Retinal pigment epithelial cell (primary cell): ENCODE data around the gene ALLC.

Source experiments
- DNase-seq: peaks from one replicate; pipeline ENCODE4 v3.0.0-alpha.2; 2010; ENCODE audit warnings: low read depth
- H3K4me3 ChIP-seq: 2 replicates; pipeline ENCODE4 v1.5.1; 2011; ENCODE audit warnings: mild to moderate bottlenecking, low read length, control low read depth, moderate library complexity
- CTCF ChIP-seq: conservative IDR thresholded peaks from 2 replicates; pipeline ENCODE4 v1.5.1; 2011; ENCODE audit warnings: low read depth, low read length, control low read depth, inconsistent platforms

Gene ALLC

GRCh38 chr2:3738454-3738853, 80.5 kb downstream of the ALLC start:
- H3K4me3 ChIP-seq, result no peak overlapping the region
- no peak for DNase-seq
- peak; percentile 51 for TF ChIP-seq CTCF

GRCh38 chr2:3739313-3739712, 81.3 kb downstream of the ALLC start:
- TF ChIP-seq CTCF, result no peak
- DNase-seq, result no peak
- no peak overlapping the region for H3K4me3 ChIP-seq

- H3K4me3 ChIP-seq, result no peak overlapping the region
- no peak for DNase-seq
- TF ChIP-seq CTCF, result no peak
Observed at GRCh38 chr2:3741396-3741795, 83.4 kb downstream of the ALLC start.

- H3K4me3 ChIP-seq, result no peak overlapping the region
- no peak for DNase-seq
- TF ChIP-seq CTCF, result no peak
Observed at GRCh38 chr2:3741867-3742602, 84.0 kb downstream of the ALLC start.

GRCh38 chr2:3742743-3743508, 84.9 kb downstream of the ALLC start:
- DNase-seq, result no peak
- H3K4me3 ChIP-seq, result no peak overlapping the region
- TF ChIP-seq CTCF, result no peak

- DNase-seq, result no peak
- H3K4me3 ChIP-seq, result no peak overlapping the region
- no peak for TF ChIP-seq CTCF
Observed at GRCh38 chr2:3743951-3744555, 86.1 kb downstream of the ALLC start.
